WTC11 (cell line): ENCODE results near the gene FBXO7.

Source experiments
- CTCF ChIP-seq: fragments of 200-600 bp; IDR thresholded peaks from 2 replicates; pipeline ENCODE4 v1.8.0; 2022; ENCODE audit warnings: antibody characterized with exemption
- FOXJ3 ChIP-seq: sonication (generic); formaldehyde crosslinking; IDR thresholded peaks from 2 replicates; pipeline ENCODE4 v1.9.0; 2021; ENCODE audit warnings: missing genetic modification reagents, mild to moderate bottlenecking, borderline replicate concordance
- JUN ChIP-seq: sonication (generic); formaldehyde crosslinking; IDR thresholded peaks from 2 replicates; pipeline ENCODE4 v1.8.0; 2023; ENCODE audit warnings: mild to moderate bottlenecking, missing genetic modification reagents
- SMAD3 ChIP-seq: sonication (generic); formaldehyde crosslinking; IDR thresholded peaks from 2 replicates; pipeline ENCODE4 v1.8.0; 2022; ENCODE audit warnings: missing genetic modification reagents, mild to moderate bottlenecking, borderline replicate concordance
- SMAD4 ChIP-seq: sonication (generic); formaldehyde crosslinking; IDR thresholded peaks from 2 replicates; pipeline ENCODE4 v1.8.0; 2022; ENCODE audit warnings: mild to moderate bottlenecking, missing genetic modification reagents
- TCF7 ChIP-seq: sonication (generic); formaldehyde crosslinking; IDR thresholded peaks from 2 replicates; pipeline ENCODE4 v1.8.0; 2022; ENCODE audit warnings: mild to moderate bottlenecking, low read depth, missing genetic modification reagents, moderate library complexity
- ZNF396 ChIP-seq: fragments of 250-450 bp; sonication (Bioruptor Pico); IDR thresholded peaks from 2 replicates; pipeline ENCODE4 v1.8.0; 2021; ENCODE audit warnings: mild to moderate bottlenecking, moderate library complexity, borderline replicate concordance
- ZNF423 ChIP-seq: fragments of 250-450 bp; sonication (Bioruptor Pico); IDR thresholded peaks from 2 replicates; pipeline ENCODE4 v2.1.2; 2022; ENCODE audit warnings: mild to moderate bottlenecking, moderate library complexity
- ZNF671 ChIP-seq: fragments of 250-450 bp; sonication (Bioruptor Pico); IDR thresholded peaks from 2 replicates; pipeline ENCODE4 v1.8.0; 2021; ENCODE audit warnings: mild to moderate bottlenecking
- TF ChIP-seq, protein P1 (sequence below): sonication (generic); formaldehyde crosslinking; conservative IDR thresholded peaks from 2 replicates; pipeline ENCODE4 v1.8.1; 2022; ENCODE audit warnings: mild to moderate bottlenecking, missing genetic modification reagents
- TF ChIP-seq, protein P2 (sequence below): sonication (generic); formaldehyde crosslinking; IDR thresholded peaks from 2 replicates; pipeline ENCODE4 v1.8.1; 2022; ENCODE audit warnings: low read depth, missing genetic modification reagents, borderline replicate concordance

GRCh38 chr22:32544953-32545558, 70.4 kb downstream of the FBXO7 start:
- TF ChIP-seq ZNF671: no peak
- no peak for TF ChIP-seq FOXJ3 (CRISPR knock-in tag)
- TF ChIP-seq, protein P1, sequence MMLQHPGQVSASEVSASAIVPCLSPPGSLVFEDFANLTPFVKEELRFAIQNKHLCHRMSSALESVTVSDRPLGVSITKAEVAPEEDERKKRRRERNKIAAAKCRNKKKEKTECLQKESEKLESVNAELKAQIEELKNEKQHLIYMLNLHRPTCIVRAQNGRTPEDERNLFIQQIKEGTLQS (CRISPR knock-in tag): no peak
- no peak for TF ChIP-seq CTCF
- no peak for TF ChIP-seq TCF7
- TF ChIP-seq SMAD4 (CRISPR knock-in tag): no peak
- no peak for TF ChIP-seq ZNF396 (CRISPR knock-in tag)
- no peak for TF ChIP-seq ZNF423 (CRISPR knock-in tag)
- TF ChIP-seq, protein P2, sequence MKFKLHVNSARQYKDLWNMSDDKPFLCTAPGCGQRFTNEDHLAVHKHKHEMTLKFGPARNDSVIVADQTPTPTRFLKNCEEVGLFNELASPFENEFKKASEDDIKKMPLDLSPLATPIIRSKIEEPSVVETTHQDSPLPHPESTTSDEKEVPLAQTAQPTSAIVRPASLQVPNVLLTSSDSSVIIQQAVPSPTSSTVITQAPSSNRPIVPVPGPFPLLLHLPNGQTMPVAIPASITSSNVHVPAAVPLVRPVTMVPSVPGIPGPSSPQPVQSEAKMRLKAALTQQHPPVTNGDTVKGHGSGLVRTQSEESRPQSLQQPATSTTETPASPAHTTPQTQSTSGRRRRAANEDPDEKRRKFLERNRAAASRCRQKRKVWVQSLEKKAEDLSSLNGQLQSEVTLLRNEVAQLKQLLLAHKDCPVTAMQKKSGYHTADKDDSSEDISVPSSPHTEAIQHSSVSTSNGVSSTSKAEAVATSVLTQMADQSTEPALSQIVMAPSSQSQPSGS: no peak
- no peak for TF ChIP-seq JUN (CRISPR knock-in tag)
- no peak for TF ChIP-seq SMAD3 (CRISPR knock-in tag)
